Ovary (tissue), 9 donors: ENCODE measurements around the gene MATK. TPM values are rescaled to one million over a fixed set of nuclear protein-coding genes. Genes with fewer than 3 reads are reported as not detected.

ENCODE experiments used
- DNase-seq, 5 donors: peaks; one replicate each; pipeline ENCODE4 v3.0.0-alpha.2; 2019 to 2020
- H3K27ac ChIP-seq, 2 donors: fragments of 200-600 bp; one replicate each; pipeline versions ENCODE4 v1.5.1 to v1.8.0; 2019 to 2022
- H3K27me3 ChIP-seq: fragments of 200-600 bp; one replicate; pipeline ENCODE4 v1.8.0; 2022
- H3K36me3 ChIP-seq: fragments of 200-600 bp; sonication (generic); one replicate; pipeline ENCODE4 v1.5.1; 2019
- H3K4me1 ChIP-seq: one replicate; pipeline ENCODE4 v1.8.1; 2013; ENCODE audit warnings: mild to moderate bottlenecking, moderate library complexity; ENCODE audit not compliant: insufficient read depth
- H3K4me3 ChIP-seq: fragments of 200-600 bp; sonication (generic); one replicate; pipeline ENCODE4 v1.5.1; 2017
- H3K9me3 ChIP-seq, 2 donors: fragments of 200-600 bp in 1 of 2; sonication (generic) in 1 of 2; one replicate each; pipeline versions ENCODE4 v1.5.1 to v1.8.1; 2013 to 2019; ENCODE audit warnings: mild to moderate bottlenecking in 1 of 2, moderate library complexity in 1 of 2
- EP300 ChIP-seq: sonication (generic); formaldehyde crosslinking; IDR thresholded peaks from one replicate; pipeline ENCODE4 v1.6.1; 2017; ENCODE audit warnings: antibody characterized with exemption
- POLR2A ChIP-seq: fragments of 450-650 bp; IDR thresholded peaks from one replicate; pipeline ENCODE4 v1.6.1; 2017; ENCODE audit warnings: antibody characterized with exemption, mild to moderate bottlenecking, moderate library complexity
- WGBS, 3 donors: extraction: QIAGEN DNeasy Blood & Tissue Kit in 1 of 3; methylation state at CpG; one replicate each; pipeline versions ENCODE4 v1.1.5 to v1.1.7; 2013 to 2017; 5-methylcytosine and 5-hydroxymethylcytosine counted together
- intact Hi-C, 4 donors: fragments of 100-400 bp; cut with DNase I; formaldehyde crosslinking; loops; one replicate each; pipeline versions ENCODE4 v1.11.0 to v1.15.1; 2022 to 2023
- polyA plus RNA-seq, 2 donors: library from polyadenylated mRNA; stranded (reverse); fragments of 200-250 nt in 1 of 2; fragments of 350-450 nt in 1 of 2; fragmentation: Illumina TruSeq in 1 of 2; extraction: RNeasy Lipid Tissue Mini Kit (QIAGEN cat#74804) in 1 of 2; gene quantifications; one replicate each; pipeline ENCODE4 v1.2.3, GENCODE V29; 2013 to 2014
- total RNA-seq, 7 donors: library from RNA; depleted of rRNA in 2 of 7; stranded (reverse); fragments of >200 nt in 2 of 7; fragmentation: NEBNext Ultra II Directional in 3 of 7; extraction: Animal tissue kit (Norgen Biotek cat#: 25700) in 3 of 7; gene quantifications; one replicate each; pipeline versions ENCODE4 v1.1.0 to v1.2.4, GENCODE V29; 2016 to 2023
- TF ChIP-seq, protein P1 (sequence below), 3 donors: fragments of 450-650 bp in 2 of 3; fragments of 200-600 bp in 1 of 3; IDR thresholded peaks; one replicate each; pipeline versions ENCODE4 v1.5.1 to v1.8.0; 2016 to 2022; ENCODE audit warnings: antibody characterized with exemption in 3 of 3, mild to moderate bottlenecking in 1 of 3
- donor health status: DM: no; HTN: no; CAD: no; lungs with moderate emphysema.
- donor health status: DM: no; HTN: no; CAD: no.
- donor health status: Bipolar disorder and iron deficiency.
- donor health status: DM: yes; HTN: yes; CAD: no.
- donor health status: DM: no; HTN: no; CAD: no.
- donor health status: DM: yes; HTN: yes; CAD: no.

Gene MATK
- total and polyA plus RNA-seq, 9 donors: 0.25 to 1.4 (median 0.72) TPM

DNA sequence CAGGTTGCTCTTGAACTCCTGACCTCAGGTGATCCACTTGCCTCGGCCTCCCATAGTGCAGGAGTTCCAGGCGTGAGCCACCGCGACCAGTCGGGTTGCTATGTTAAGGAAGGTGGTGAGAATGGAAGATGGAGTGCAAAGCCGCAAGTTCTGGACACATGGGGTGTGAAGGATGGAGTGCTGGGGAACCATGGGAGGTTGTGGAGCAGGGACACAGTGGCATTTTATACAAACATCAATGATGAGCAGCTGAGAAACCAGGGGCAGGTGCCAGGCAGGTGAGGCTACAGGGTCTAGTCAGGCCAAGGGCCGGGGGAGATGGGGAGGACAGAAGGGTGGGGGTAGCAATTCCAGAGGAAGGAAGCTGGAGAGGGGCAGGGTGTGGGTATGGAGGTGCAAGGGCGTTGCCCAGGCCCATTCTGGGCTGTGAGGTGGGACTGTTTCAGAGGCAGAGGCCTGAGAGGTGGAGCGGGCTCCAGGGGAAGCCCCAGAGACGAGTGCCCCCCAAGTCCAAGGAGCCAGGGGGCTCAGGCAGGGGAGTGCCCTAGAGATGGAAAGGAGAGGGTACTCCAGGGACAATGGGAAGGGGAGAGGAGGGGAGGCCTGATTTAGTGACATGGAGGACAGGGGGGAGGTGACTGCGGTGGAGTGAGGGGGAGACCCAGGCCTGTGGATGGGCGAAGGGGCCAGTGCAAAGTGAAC lies 12.2 kb downstream of the MATK start:
- Histone ChIP-seq H3K4me1 (peaks cover 2% of the 10 kb centered on the region), H3K27ac (no peak overlapping the region), H3K9me3 (no peaks in the 10 kb centered on the region), H3K27me3 (no peaks in the 10 kb centered on the region), H3K4me3 (no peak overlapping the region), H3K36me3 (no peaks in the 10 kb centered on the region)
- 84 to 89% (median 85%) methylated on average over 12 of the region's 12 CpGs for WGBS, 3 donors
- intact Hi-C loops: no loop called here
- TF ChIP-seq EP300 (no peak), POLR2A (no peak)
- TF ChIP-seq, protein P1, sequence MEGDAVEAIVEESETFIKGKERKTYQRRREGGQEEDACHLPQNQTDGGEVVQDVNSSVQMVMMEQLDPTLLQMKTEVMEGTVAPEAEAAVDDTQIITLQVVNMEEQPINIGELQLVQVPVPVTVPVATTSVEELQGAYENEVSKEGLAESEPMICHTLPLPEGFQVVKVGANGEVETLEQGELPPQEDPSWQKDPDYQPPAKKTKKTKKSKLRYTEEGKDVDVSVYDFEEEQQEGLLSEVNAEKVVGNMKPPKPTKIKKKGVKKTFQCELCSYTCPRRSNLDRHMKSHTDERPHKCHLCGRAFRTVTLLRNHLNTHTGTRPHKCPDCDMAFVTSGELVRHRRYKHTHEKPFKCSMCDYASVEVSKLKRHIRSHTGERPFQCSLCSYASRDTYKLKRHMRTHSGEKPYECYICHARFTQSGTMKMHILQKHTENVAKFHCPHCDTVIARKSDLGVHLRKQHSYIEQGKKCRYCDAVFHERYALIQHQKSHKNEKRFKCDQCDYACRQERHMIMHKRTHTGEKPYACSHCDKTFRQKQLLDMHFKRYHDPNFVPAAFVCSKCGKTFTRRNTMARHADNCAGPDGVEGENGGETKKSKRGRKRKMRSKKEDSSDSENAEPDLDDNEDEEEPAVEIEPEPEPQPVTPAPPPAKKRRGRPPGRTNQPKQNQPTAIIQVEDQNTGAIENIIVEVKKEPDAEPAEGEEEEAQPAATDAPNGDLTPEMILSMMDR (IDR thresholded peaks at IDR 0.05): no peak
- DNase-seq: no peak

DNA sequence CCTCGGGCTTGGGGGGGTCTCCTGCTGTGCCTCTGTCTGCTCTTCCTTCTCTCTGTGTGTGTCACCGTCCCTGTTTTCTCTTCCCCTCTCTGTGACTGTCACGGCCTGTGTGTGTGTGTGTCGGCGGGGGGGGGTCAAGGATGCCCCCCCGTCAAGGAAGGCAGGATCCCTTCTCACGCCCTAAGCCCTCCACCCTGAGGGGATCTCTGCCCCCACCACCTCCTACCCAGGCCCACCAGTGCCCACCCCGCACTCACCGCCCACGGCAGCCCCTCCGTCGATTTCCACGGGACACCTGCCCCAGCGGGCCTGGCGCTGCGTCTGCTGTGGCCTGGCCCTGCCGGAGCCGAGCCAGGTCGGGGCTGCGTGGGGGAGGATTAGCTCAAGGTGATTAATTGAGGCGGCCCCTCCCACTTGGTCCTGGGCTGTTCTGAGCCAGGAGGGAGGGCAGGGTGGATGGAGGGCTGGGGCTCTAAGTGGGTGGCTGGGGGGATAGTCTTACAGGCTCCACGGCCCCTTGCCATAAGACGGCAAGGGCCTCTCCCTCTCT lies 14.2 kb downstream of the MATK start, which contains the start of gene RAX2:
Gene RAX2, minus strand, starts transcription at position 323 of the 550 bp plus-strand sequence. CDS start 486 bp downstream, outside the sequence.
- H3K27me3 ChIP-seq: no peaks in the 10 kb centered on the region
- intact Hi-C loops: no loop called here
- no peak for DNase-seq
- WGBS, 3 donors: 5 to 9% (median 7%) methylated on average over 22 to 23 of the region's 23 CpGs
- no peaks in the 10 kb centered on the region for H3K36me3 ChIP-seq
- TF ChIP-seq POLR2A (no peak), EP300 (no peak)
- TF ChIP-seq, protein P1 (IDR thresholded peaks at IDR 0.05): no peak
- H3K27ac ChIP-seq: no peak within 1 kb of the TSS
- H3K4me3 ChIP-seq: no peak within 1 kb of the TSS
- no peaks in the 10 kb centered on the region for H3K9me3 ChIP-seq
- H3K4me1 ChIP-seq: peaks cover 2% of the 10 kb centered on the region

DNA sequence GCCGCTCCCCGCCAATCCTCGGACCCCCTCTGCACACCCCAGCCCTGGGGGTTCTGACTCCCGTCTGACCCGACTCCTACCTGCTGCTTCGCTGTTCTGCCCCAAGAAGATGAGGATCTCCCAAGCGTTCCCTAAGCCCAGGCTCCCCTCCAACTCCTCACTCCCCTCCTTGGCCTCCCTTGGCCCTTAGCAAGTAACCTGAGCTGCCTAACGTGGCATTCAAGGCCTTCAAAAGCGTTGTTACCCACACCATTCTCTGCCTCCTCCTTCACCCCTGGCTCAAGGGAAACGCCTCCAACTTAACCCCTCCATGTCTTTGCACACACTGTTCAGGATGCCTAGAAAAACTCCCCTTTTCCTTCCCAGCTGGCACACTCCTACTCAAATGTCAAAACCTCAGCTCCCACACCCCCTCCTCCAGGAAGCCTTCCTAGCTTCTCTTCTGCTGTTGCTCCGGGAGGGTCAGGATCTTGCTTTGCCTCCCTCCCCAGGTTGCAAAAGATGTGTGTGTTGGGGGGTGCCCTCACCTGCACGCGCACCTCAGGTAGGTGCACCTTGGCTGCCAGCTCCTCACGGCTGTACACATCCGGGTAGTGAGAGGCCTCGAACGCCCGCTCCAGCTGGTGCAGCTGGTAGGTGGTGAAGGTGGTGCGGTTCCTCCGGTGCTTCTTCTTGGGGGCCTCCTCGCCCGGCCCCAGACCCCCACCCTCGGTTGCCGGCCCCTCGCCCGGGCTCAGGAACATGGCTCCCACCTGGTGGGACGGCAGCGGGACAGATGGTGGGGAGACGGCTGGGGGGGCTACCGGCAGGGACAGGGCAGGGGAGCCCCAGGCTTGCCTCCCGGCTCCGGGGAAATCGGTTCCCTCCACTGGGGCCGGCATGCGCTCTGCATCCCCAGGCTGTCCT lies 14.9 kb downstream of the MATK start:
- H3K4me1 ChIP-seq: peaks cover 2% of the 10 kb centered on the region
- intact Hi-C loops: no loop called here
- no peak overlapping the region for H3K4me3 ChIP-seq

More for the DNA sequence above, 14.9 kb downstream of the MATK start:
- DNase-seq: no peak
- no peaks in the 10 kb centered on the region for H3K36me3 ChIP-seq
- TF ChIP-seq EP300: no peak
- TF ChIP-seq, protein P1 (IDR thresholded peaks at IDR 0.05): no peak
- TF ChIP-seq POLR2A: no peak
- 37 to 47% (median 45%) methylated on average over 25 to 35 of the region's 35 CpGs for WGBS, 3 donors
- H3K27me3 ChIP-seq: no peaks in the 10 kb centered on the region
- no peaks in the 10 kb centered on the region for H3K9me3 ChIP-seq
- no peak overlapping the region for H3K27ac ChIP-seq
